Measurements from ENCODE around the gene PTPRH. TPM values are rescaled to one million over a fixed set of nuclear protein-coding genes. Genes with fewer than 3 reads are reported as not detected.

PTPRH gene
- total and polyA plus RNA-seq, 9 of the 15 experiments (the other 6 are each of a cell fraction or from before 2014, with no cell fraction given), result 0.87 to 34.3 (median 22.7) TPM

GRCh38 chr19:55244004-55244680 lies 34.8 kb upstream of the PTPRH start:
- Histone ChIP-seq H3K79me2 (ENCODE audit: control insufficient read depth, insufficient read depth, low read length) (peaks cover 21% of the 10 kb centered on the region), H3K9ac (ENCODE audit: insufficient read depth in 1 of 2, low read depth in 2 of 2, low read length in 2 of 2) (peak overlapping the region in 1 of 2 experiments; percentile 64; a peak in 1 of 4 replicates), H3K4me2 (ENCODE audit: insufficient read depth, low read length) (no peak overlapping the region), H3K27ac (ENCODE audit: extremely low read depth, low read depth, low read length) (no peak overlapping the region), H2AFZ (ENCODE audit: low read depth, low read length) (no peak overlapping the region), H3K9me3 (replicated peaks; ENCODE audit: control insufficient read depth, insufficient read depth, low read depth, low read length) (no peaks in the 10 kb centered on the region), H3K36me3 (ENCODE audit: control insufficient read depth, insufficient read depth, low read length) (peaks cover 96% of the 10 kb centered on the region), H3K27me3 (ENCODE audit: control insufficient read depth in 2 of 2, insufficient read depth in 2 of 2, low read length in 2 of 2) (no peaks in the 10 kb centered on the region; a peak in 1 of 5 replicates), H4K20me1 (replicated peaks; ENCODE audit: control insufficient read depth, insufficient read depth, low read length) (peaks cover 31% of the 10 kb centered on the region), H3K4me1 (replicated peaks in 1 of 2; ENCODE audit: control insufficient read depth in 2 of 2, insufficient read depth in 2 of 2, low read length in 2 of 2) (peaks cover 4 to 28% of the 10 kb centered on the region in 2 experiments; a peak in 4 of 5 replicates), H3K9me1 (ENCODE audit: control insufficient read depth, insufficient read depth, low read length) (peaks cover 3% of the 10 kb centered on the region), H3K4me3 (no peak overlapping the region)
- DNase-seq (ENCODE audit: extremely low read depth in 1 of 4, low spot score in 3 of 4) (no peak), ATAC-seq (no peak), FAIRE-seq (no peak)
- intact Hi-C loops (cut with micrococcal nuclease) (no loop called here), in situ Hi-C loops (cut with MboI) (no loop called here)
- CTCF ChIA-PET (ENCODE audit: low intra/inter-chr PET ratio), result no interaction called here
- TF ChIP-seq E2F4 (CRISPR knock-in tag; IDR thresholded peaks at IDR 0.05; ENCODE audit: low read depth) (no peak), DPF2 (IDR thresholded peaks at IDR 0.05) (no peak), SP2 (IDR thresholded peaks at IDR 0.05; ENCODE audit: extremely low read depth, low read depth, low read length, poor library complexity, severe bottlenecking) (no peak), MTA1 (IDR thresholded peaks at IDR 0.05; ENCODE audit: borderline replicate concordance) (no peak)
- BruUV-seq (replicated peaks), result no TSS peak
- 92% methylated on average over 12 of the region's 12 CpGs for WGBS (ENCODE audit: insufficient coverage, low coverage, missing lambda C conversion rate)
- POLR2A ChIA-PET, result interaction anchor here (1.0 kb wide), 1 partner anchor 12 kb away, joined by 5 read pairs; no protein-coding TSS in a partner anchor

Data from K562 (cell line).